Measurements from ENCODE around the gene EEF1G. TPM values are rescaled to one million over a fixed set of nuclear protein-coding genes. Genes with fewer than 3 reads are reported as not detected.
A peak's percentile ranks its signal among the peaks of the same experiment; 100 is the strongest.

EEF1G gene
- total and polyA plus RNA-seq, 2 of the 13 experiments (the other 11 are each of a cell fraction or from before 2014, with no cell fraction given) = 1,787 to 2,144 TPM

- TF ChIP-seq SNAI1 (CRISPR knock-in tag; IDR thresholded peaks at IDR 0.05; ENCODE audit: borderline replicate concordance) (no peak), PCBP2 (optimal IDR thresholded peaks at IDR 0.05; ENCODE audit: low read depth, low read length, poor library complexity, severe bottlenecking) (no peak), SPEN (CRISPR knock-in tag; IDR thresholded peaks at IDR 0.05; ENCODE audit: low read depth) (peak; percentile 91), ZBTB39 (CRISPR knock-in tag; IDR thresholded peaks at IDR 0.05) (no peak), SMAD1 (CRISPR knock-in tag; IDR thresholded peaks at IDR 0.05; ENCODE audit: borderline replicate concordance, low read depth) (no peak; the same call in 1 of the 2 replicates), ZBTB44 (CRISPR knock-in tag; IDR thresholded peaks at IDR 0.05) (0 out of 2 replicates have a peak, but pooled peaks have one; percentile 46), ZNF552 (CRISPR knock-in tag; IDR thresholded peaks at IDR 0.05; ENCODE audit: borderline replicate concordance) (no peak), JARID2 (CRISPR knock-in tag; IDR thresholded peaks at IDR 0.05; ENCODE audit: insufficient replicate concordance) (no peak), MZF1 (CRISPR knock-in tag; IDR thresholded peaks at IDR 0.05; ENCODE audit: borderline replicate concordance) (no peak), E2F2 (CRISPR knock-in tag; IDR thresholded peaks at IDR 0.05; ENCODE audit: borderline replicate concordance) (no peak), KDM6A (CRISPR knock-in tag; IDR thresholded peaks at IDR 0.05; ENCODE audit: low read depth) (no peak), RXRB (CRISPR knock-in tag; IDR thresholded peaks at IDR 0.05; ENCODE audit: borderline replicate concordance) (0 out of 2 replicates have a peak, but pooled peaks have one; percentile 34), POGZ (CRISPR knock-in tag; IDR thresholded peaks at IDR 0.05) (no peak; the same call in 1 of the 2 replicates), ZNF7 (CRISPR knock-in tag; IDR thresholded peaks at IDR 0.05) (no peak), ZSCAN9 (CRISPR knock-in tag; IDR thresholded peaks at IDR 0.05; ENCODE audit: borderline replicate concordance) (no peak)
- TF ChIP-seq, protein P1, sequence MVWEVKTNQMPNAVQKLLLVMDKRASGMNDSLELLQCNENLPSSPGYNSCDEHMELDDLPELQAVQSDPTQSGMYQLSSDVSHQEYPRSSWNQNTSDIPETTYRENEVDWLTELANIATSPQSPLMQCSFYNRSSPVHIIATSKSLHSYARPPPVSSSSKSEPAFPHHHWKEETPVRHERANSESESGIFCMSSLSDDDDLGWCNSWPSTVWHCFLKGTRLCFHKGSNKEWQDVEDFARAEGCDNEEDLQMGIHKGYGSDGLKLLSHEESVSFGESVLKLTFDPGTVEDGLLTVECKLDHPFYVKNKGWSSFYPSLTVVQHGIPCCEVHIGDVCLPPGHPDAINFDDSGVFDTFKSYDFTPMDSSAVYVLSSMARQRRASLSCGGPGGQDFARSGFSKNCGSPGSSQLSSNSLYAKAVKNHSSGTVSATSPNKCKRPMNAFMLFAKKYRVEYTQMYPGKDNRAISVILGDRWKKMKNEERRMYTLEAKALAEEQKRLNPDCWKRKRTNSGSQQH (CRISPR knock-in tag; IDR thresholded peaks at IDR 0.05; ENCODE audit: low read depth) = no peak
- TF ChIP-seq, protein P2, sequence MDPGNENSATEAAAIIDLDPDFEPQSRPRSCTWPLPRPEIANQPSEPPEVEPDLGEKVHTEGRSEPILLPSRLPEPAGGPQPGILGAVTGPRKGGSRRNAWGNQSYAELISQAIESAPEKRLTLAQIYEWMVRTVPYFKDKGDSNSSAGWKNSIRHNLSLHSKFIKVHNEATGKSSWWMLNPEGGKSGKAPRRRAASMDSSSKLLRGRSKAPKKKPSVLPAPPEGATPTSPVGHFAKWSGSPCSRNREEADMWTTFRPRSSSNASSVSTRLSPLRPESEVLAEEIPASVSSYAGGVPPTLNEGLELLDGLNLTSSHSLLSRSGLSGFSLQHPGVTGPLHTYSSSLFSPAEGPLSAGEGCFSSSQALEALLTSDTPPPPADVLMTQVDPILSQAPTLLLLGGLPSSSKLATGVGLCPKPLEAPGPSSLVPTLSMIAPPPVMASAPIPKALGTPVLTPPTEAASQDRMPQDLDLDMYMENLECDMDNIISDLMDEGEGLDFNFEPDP (CRISPR knock-in tag; conservative IDR thresholded peaks at IDR 0.05) = 0 out of 2 replicates have a peak, but pooled peaks have one; percentile 95
- TF ChIP-seq, protein P3, sequence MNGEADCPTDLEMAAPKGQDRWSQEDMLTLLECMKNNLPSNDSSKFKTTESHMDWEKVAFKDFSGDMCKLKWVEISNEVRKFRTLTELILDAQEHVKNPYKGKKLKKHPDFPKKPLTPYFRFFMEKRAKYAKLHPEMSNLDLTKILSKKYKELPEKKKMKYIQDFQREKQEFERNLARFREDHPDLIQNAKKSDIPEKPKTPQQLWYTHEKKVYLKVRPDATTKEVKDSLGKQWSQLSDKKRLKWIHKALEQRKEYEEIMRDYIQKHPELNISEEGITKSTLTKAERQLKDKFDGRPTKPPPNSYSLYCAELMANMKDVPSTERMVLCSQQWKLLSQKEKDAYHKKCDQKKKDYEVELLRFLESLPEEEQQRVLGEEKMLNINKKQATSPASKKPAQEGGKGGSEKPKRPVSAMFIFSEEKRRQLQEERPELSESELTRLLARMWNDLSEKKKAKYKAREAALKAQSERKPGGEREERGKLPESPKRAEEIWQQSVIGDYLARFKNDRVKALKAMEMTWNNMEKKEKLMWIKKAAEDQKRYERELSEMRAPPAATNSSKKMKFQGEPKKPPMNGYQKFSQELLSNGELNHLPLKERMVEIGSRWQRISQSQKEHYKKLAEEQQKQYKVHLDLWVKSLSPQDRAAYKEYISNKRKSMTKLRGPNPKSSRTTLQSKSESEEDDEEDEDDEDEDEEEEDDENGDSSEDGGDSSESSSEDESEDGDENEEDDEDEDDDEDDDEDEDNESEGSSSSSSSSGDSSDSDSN (CRISPR knock-in tag; IDR thresholded peaks at IDR 0.05) = peak; percentile 92; the same call in 1 of the 2 replicates
Measured at GRCh38 chr11:62601372-62602140, 27.9 kb upstream of the EEF1G start, which contains the start of gene MTA2 (continued).

All from HepG2 (cell line).